Measurements from ENCODE around the gene RASA3.

RASA3 gene

DNA sequence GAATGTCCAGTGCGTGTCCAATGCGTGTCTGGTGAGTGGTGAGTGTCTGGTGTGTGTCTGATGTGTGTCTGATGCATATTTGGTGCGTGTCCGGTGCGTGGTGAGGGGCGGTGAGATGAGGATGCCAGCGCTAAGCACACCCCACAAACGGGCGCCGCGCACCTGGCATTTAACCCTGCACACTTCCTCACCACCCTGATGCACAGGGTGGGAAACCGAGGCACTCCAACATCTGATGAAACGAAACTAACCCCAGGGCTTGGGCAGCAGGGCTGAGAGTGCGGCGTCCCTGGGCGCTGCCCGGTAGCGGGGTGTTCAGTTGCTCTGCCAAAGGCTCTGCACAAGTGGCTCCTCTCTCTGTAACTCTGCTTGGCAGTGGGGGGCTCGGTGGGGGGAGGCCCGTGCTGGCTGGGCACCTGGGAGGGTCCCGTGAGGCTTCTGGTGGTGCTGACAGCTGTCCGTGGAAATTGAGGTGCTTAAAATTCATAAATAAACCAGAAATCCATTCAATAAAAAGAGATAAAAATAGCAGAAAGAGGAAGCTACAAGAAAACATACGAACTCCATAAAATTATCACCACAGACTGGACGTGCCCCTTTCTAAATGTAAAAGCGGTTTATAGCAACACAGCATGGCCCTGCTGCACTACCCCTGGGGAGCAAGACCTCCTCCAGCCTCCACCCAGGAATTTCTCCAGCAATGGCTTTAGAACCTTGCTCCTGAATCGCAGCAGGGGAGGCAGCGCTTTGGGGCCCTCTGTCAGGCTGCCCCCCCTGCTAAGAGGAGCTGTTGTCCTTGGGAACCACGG, 76.0 kb downstream of the RASA3 start:
- Histone ChIP-seq H3K4me2 (ENCODE audit: low read length) (peak overlapping the region; percentile 83), H3K4me1 (ENCODE audit: control insufficient read depth, insufficient read depth, low read length) (peaks cover 43% of the 10 kb centered on the region), H3K36me3 (ENCODE audit: insufficient read depth, low read length) (peaks cover 40% of the 10 kb centered on the region), H3K9me3 (replicated peaks; ENCODE audit: low read length) (no peaks in the 10 kb centered on the region), H3K4me3 (ENCODE audit: low read length) (peak overlapping the region; percentile 61), H3K9ac (ENCODE audit: low read depth, low read length) (peak overlapping the region; percentile 17), H3K27me3 (ENCODE audit: control insufficient read depth, insufficient read depth, low read length) (no peaks in the 10 kb centered on the region)

DNA sequence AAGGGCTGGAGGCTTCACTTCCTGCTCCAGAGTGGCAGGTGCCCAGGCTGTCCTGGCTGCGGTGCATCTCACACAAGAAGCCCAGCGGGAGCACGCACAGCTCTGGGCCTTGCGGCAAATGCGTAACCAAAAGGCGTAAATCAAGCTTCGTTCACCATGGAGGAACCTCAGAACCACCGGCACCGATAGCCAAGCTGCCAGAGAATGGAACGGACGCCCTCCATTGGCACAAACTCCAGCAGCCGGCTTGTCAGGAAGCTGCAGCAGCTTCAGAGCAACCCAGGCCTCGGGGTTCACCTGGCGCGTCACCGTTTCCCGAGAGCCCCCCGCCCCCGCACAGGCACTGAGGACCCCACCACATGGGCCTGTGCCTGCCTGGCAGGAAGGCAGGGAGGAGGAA, 76.7 kb downstream of the RASA3 start:
- H3K27me3 ChIP-seq (ENCODE audit: control insufficient read depth, insufficient read depth, low read length) = no peaks in the 10 kb centered on the region
- H3K4me1 ChIP-seq (ENCODE audit: control insufficient read depth, insufficient read depth, low read length) = peaks cover 43% of the 10 kb centered on the region
- no peaks in the 10 kb centered on the region for H3K9me3 ChIP-seq (replicated peaks; ENCODE audit: low read length)
- H3K4me3 ChIP-seq (ENCODE audit: low read length) = peak overlapping the region; percentile 61
- peak overlapping the region; percentile 83 for H3K4me2 ChIP-seq (ENCODE audit: low read length)
- peak overlapping the region; percentile 17 for H3K9ac ChIP-seq (ENCODE audit: low read depth, low read length)
- peaks cover 44% of the 10 kb centered on the region for H3K36me3 ChIP-seq (ENCODE audit: insufficient read depth, low read length)

DNA sequence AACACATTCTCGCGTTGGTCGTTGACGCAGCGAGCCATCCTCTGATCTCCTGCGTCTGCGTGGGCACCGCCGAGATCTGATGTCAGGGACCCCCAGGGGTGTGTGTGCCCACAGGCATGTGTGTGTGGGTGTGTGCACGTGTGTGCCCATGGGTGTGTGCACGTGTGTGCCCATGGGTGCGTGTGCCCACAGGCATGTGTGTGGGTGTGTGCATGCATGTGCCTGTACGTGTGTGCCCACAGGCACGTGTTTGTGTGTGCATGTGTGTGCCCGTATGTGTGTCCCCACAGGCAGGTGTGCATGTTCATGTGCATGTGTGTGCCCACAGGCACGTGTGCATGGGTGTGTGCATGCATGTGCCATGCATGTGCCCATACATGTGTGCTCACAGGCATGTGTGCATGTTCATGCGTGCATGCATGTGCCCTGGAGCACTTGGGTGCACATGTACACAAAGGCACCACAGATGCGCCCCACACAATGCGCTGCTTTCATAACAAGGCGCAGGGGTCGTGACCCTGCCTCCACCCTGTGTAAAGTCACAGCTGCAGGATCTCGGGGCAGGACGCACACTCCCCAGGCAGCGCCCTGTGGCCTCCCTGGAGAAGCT, 77.5 kb downstream of the RASA3 start:
- H3K27me3 ChIP-seq (ENCODE audit: control insufficient read depth, insufficient read depth, low read length) = no peaks in the 10 kb centered on the region

DNA sequence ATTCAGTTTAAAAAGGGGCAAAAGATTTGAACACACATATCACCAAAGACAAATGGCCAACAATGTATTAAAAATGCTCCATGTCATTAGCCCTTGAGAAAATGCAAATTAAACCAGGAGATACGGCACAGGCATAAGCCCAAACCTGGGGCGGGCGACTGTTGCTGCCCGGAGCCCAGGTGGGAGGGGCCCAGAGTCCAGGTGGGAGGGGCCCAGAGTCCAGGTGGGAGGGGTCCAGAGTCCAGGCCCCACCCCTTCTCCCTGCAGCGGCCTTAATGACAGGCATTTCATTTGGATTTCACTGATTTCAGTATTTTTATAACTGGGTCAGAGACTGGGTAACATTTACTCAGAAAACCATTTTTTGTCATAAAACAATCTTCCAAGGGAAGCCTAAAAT, 78.2 kb downstream of the RASA3 start:
- H3K4me1 ChIP-seq (ENCODE audit: control insufficient read depth, insufficient read depth, low read length) = peaks cover 39% of the 10 kb centered on the region
- peaks cover 50% of the 10 kb centered on the region for H3K36me3 ChIP-seq (ENCODE audit: insufficient read depth, low read length)
- H3K9me3 ChIP-seq (replicated peaks; ENCODE audit: low read length) = no peaks in the 10 kb centered on the region

More for the DNA sequence above, 77.5 kb downstream of the RASA3 start:
- H3K4me2 ChIP-seq (ENCODE audit: low read length) = no peak overlapping the region
- no peak overlapping the region for H3K9ac ChIP-seq (ENCODE audit: low read depth, low read length)
- H3K4me1 ChIP-seq (ENCODE audit: control insufficient read depth, insufficient read depth, low read length) = peaks cover 39% of the 10 kb centered on the region
- peaks cover 48% of the 10 kb centered on the region for H3K36me3 ChIP-seq (ENCODE audit: insufficient read depth, low read length)
- no peaks in the 10 kb centered on the region for H3K9me3 ChIP-seq (replicated peaks; ENCODE audit: low read length)
- H3K4me3 ChIP-seq (ENCODE audit: low read length) = no peak overlapping the region

DNA sequence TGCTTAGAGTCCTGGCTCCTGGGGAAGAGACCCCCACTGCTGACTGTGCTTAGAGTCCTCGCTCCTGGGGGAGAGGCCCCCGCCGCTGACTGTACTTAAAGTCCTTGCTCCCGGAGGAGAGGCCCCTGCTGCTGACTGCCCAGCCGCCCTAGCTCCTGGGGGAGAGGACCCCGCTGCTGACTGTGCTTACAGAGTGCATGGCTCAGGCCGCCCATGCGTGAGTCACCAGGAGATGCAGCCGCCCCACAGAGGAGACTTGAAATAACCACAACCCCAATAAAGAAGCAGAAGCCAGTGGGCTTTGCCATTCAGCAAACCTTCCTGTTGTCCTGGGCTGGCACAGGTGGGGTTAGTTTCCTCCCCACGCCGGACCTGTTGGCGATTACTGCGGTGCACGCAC, 79.4 kb downstream of the RASA3 start:
- H3K27me3 ChIP-seq (ENCODE audit: control insufficient read depth, insufficient read depth, low read length) = no peaks in the 10 kb centered on the region
- H3K4me1 ChIP-seq (ENCODE audit: control insufficient read depth, insufficient read depth, low read length) = peaks cover 39% of the 10 kb centered on the region
- no peak overlapping the region for H3K9ac ChIP-seq (ENCODE audit: low read depth, low read length)
- peak overlapping the region; percentile 20 for H3K4me3 ChIP-seq (ENCODE audit: low read length)
- no peaks in the 10 kb centered on the region for H3K9me3 ChIP-seq (replicated peaks; ENCODE audit: low read length)
- H3K36me3 ChIP-seq (ENCODE audit: insufficient read depth, low read length) = peaks cover 48% of the 10 kb centered on the region
- peak overlapping the region; percentile 39 for H3K4me2 ChIP-seq (ENCODE audit: low read length)

More for the DNA sequence above, 78.2 kb downstream of the RASA3 start:
- Histone ChIP-seq H3K9ac (ENCODE audit: low read depth, low read length) (no peak overlapping the region), H3K4me2 (ENCODE audit: low read length) (no peak overlapping the region), H3K4me3 (ENCODE audit: low read length) (no peak overlapping the region), H3K27me3 (ENCODE audit: control insufficient read depth, insufficient read depth, low read length) (no peaks in the 10 kb centered on the region)

DNA sequence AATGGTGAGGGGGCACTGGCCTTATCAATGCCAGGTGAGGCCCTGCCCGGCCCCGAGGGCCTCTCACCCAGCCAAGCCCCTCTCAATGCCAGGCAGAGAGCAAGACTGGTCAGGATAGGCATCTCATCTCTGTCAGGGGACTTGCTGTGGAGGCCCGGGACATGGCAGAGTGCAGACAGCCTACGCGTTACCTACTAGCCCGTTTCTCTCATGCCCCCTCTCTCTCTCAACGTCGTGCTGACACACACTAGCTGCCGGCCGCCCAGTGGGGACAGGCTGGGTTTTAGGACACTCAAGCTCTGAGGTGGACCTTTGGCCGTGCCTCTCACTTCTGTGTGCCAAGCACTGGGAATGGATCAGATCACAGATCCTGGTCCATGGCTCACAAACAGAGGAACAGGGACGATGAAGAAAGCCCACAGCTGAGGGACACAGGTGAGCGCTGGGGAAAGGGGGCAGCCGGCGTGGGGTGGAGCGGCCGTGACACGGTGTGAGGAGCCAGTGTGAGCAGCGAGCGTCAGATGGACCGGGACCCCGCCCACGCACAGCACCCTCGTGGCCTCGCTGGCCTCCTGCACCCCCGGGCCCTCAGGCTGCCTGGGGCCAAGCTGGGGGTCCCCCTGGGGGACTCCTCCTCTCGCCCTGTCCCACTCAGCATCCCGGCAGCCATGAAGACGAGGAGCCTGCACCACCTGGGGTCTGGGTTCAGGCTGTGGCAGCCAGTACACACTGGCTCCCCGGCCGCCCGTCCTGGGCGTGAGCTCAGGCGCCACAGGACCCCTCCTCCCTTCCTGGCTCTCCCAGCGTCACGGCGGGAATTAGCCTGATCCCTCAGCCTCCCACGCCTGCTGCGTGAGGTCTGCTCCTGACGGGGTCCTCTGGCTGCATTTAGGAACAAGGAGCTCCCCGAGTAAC, 81.6 kb downstream of the RASA3 start:
- no peak overlapping the region for H3K9ac ChIP-seq (ENCODE audit: low read depth, low read length)
- no peak overlapping the region for H3K4me2 ChIP-seq (ENCODE audit: low read length)
- no peaks in the 10 kb centered on the region for H3K27me3 ChIP-seq (ENCODE audit: control insufficient read depth, insufficient read depth, low read length)
- H3K4me3 ChIP-seq (ENCODE audit: low read length) = no peak overlapping the region
- H3K9me3 ChIP-seq (replicated peaks; ENCODE audit: low read length) = no peaks in the 10 kb centered on the region
- peaks cover 29% of the 10 kb centered on the region for H3K4me1 ChIP-seq (ENCODE audit: control insufficient read depth, insufficient read depth, low read length)
- peaks cover 48% of the 10 kb centered on the region for H3K36me3 ChIP-seq (ENCODE audit: insufficient read depth, low read length)

DNA sequence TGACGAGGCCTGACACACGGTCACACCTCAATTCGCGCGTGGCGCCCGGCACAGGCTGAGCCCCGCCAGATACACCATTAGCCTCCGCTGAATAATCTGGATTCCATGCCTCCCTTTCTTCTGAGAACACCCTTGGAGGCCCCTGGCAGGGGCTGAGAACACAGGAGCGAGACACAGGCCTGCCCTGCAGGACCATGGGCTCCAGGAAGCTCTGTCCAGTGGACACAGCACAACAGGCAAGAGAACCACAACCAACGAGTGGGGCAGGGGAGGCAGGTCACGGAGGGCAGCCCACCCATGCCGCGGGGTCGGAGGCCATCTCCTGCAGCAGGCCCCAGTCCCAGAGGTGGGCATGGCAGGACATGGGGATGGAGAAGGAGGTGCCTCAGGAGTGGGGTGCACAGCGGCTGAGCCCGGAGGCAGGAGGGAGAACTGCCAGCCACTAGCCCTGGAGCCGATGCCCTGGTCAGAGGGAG, 82.8 kb downstream of the RASA3 start:
- H3K27me3 ChIP-seq (ENCODE audit: control insufficient read depth, insufficient read depth, low read length) = no peaks in the 10 kb centered on the region

DNA sequence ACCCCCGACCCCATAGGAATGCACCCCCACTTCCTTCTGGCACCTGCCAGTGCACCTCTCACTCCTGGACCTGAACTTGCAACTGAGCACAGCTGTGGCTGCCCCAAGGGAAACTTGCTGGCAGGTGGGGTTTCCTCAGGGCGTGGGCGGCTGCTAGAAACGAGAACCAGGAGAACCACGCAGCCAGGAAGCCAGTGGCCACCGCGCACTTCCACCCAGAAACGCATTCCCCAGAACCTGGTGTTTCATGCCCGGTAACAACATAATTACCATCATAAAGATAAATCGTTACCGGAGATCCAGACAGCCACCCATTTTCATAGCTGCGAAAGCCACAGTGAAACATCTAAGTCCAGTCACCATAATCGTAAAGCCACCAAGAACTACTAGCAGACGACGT, 83.4 kb downstream of the RASA3 start:
- H3K4me2 ChIP-seq (ENCODE audit: low read length) = no peak overlapping the region
- H3K9me3 ChIP-seq (replicated peaks; ENCODE audit: low read length) = no peaks in the 10 kb centered on the region
- peaks cover 35% of the 10 kb centered on the region for H3K36me3 ChIP-seq (ENCODE audit: insufficient read depth, low read length)
- peaks cover 18% of the 10 kb centered on the region for H3K4me1 ChIP-seq (ENCODE audit: control insufficient read depth, insufficient read depth, low read length)
- no peak overlapping the region for H3K4me3 ChIP-seq (ENCODE audit: low read length)
- H3K27me3 ChIP-seq (ENCODE audit: control insufficient read depth, insufficient read depth, low read length) = no peaks in the 10 kb centered on the region
- H3K9ac ChIP-seq (ENCODE audit: low read depth, low read length) = no peak overlapping the region

More for the DNA sequence above, 82.8 kb downstream of the RASA3 start:
- Histone ChIP-seq H3K4me3 (ENCODE audit: low read length) (no peak overlapping the region), H3K4me2 (ENCODE audit: low read length) (no peak overlapping the region), H3K9ac (ENCODE audit: low read depth, low read length) (no peak overlapping the region), H3K36me3 (ENCODE audit: insufficient read depth, low read length) (peaks cover 37% of the 10 kb centered on the region), H3K4me1 (ENCODE audit: control insufficient read depth, insufficient read depth, low read length) (peaks cover 18% of the 10 kb centered on the region), H3K9me3 (replicated peaks; ENCODE audit: low read length) (no peaks in the 10 kb centered on the region)

DNA sequence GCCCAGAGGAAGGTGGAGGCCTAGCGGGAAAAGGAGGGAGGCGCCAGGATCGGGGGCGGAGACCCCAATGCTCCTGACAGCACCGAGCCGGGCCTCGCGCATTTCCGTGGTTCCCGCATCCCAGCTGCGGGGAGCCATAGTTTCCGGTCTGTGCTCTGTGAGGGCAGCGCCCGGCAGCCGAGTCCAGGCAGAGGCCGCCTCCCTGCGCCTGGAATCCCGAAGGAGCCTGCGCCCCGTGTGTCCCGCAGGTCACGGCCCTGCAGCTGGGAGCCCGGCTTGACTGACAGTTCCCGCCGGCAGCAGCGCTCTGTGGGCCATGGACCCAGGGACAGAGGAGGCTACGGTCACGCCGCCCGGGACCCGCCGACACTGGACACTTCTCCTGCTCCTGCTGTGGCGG, 84.0 kb downstream of the RASA3 start:
- Histone ChIP-seq H3K4me3 (ENCODE audit: low read length) (no peak overlapping the region), H3K4me1 (ENCODE audit: control insufficient read depth, insufficient read depth, low read length) (peaks cover 17% of the 10 kb centered on the region), H3K4me2 (ENCODE audit: low read length) (no peak overlapping the region), H3K9me3 (replicated peaks; ENCODE audit: low read length) (no peaks in the 10 kb centered on the region), H3K36me3 (ENCODE audit: insufficient read depth, low read length) (peaks cover 35% of the 10 kb centered on the region), H3K9ac (ENCODE audit: low read depth, low read length) (no peak overlapping the region), H3K27me3 (ENCODE audit: control insufficient read depth, insufficient read depth, low read length) (no peaks in the 10 kb centered on the region)

DNA sequence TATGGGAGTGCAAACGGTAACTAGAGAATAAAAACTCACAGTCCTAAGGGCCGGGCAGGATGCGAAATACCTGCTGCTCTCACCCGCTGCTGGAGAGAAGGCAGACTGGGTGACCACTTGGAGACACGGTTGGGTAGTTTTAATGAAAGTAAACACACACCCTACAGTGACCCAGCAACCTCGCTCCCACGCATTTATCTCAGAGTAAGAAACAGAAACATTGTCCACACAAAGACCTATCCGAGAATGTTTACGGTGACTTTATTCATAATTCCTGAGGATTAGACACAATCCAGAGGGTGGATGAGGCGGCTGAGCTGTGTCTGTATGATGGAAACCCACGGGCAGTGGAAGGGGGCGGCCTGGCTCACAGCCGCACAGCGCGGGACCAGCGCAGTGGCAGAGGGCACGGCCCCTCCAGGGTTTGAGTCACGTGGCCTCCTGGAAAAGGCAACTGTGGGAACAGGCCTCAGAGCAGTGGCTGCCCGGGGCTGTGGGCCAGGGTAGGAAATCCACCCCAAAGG, 85.0 kb downstream of the RASA3 start:
- no peaks in the 10 kb centered on the region for H3K27me3 ChIP-seq (ENCODE audit: control insufficient read depth, insufficient read depth, low read length)
- peaks cover 10% of the 10 kb centered on the region for H3K4me1 ChIP-seq (ENCODE audit: control insufficient read depth, insufficient read depth, low read length)
- H3K9me3 ChIP-seq (replicated peaks; ENCODE audit: low read length) = no peaks in the 10 kb centered on the region
- no peak overlapping the region for H3K4me3 ChIP-seq (ENCODE audit: low read length)
- peaks cover 42% of the 10 kb centered on the region for H3K36me3 ChIP-seq (ENCODE audit: insufficient read depth, low read length)
- H3K4me2 ChIP-seq (ENCODE audit: low read length) = peak overlapping the region; percentile 56
- no peak overlapping the region for H3K9ac ChIP-seq (ENCODE audit: low read depth, low read length)

DNA sequence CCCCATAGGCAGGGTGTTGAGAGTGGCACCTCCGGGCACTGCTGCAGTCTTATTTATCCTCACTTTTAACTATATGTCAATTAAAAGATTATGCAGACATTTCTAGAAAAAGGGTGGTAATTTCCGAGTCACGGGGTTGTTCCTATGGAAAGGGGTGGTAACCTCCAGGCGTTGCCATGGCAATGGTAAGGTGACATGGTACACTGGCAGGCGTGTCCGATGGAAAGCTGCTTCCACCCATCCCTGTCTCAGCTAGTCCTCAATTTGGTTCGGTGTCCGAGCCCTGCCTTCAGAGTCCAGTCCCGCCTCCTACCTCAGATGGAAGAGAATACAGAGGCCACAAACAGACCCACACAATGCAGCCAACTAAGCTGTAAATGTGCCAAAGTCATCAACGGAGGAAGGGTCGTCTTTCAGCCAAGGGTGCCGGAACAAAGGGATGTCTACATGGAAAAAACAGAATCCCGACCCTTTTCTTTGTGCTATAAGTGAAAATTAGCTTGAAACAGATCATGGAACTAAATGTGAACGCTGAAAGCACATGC, 85.9 kb downstream of the RASA3 start:
- Histone ChIP-seq H3K4me1 (ENCODE audit: control insufficient read depth, insufficient read depth, low read length) (peaks cover 10% of the 10 kb centered on the region), H3K9ac (ENCODE audit: low read depth, low read length) (no peak overlapping the region), H3K36me3 (ENCODE audit: insufficient read depth, low read length) (peaks cover 43% of the 10 kb centered on the region), H3K4me2 (ENCODE audit: low read length) (no peak overlapping the region), H3K4me3 (ENCODE audit: low read length) (no peak overlapping the region), H3K27me3 (ENCODE audit: control insufficient read depth, insufficient read depth, low read length) (no peaks in the 10 kb centered on the region), H3K9me3 (replicated peaks; ENCODE audit: low read length) (no peaks in the 10 kb centered on the region)

Data from skeletal muscle satellite cell (primary cell).